CD8-positive, alpha-beta memory T cell (primary cell): ENCODE measurements around the gene LMO7. TPM values are rescaled to one million over a fixed set of nuclear protein-coding genes. Genes with fewer than 3 reads are reported as not detected.
A peak's percentile ranks its signal among the peaks of the same experiment; 100 is the strongest.

Source experiments
- CTCF ChIA-PET: fragments of 350-600 bp; sonication (Branson Sonifier 250); formaldehyde crosslinking; loops from one replicate; lab custom pipeline; 2021; ENCODE audit warnings: antibody characterized with exemption; lab: Charles Lee
- POLR2A ChIA-PET: fragments of 350-600 bp; sonication (Branson Sonifier 250); formaldehyde crosslinking; loops from one replicate; lab custom pipeline; 2021; ENCODE audit warnings: antibody characterized with exemption; lab: Charles Lee
- DNase-seq, 5 donors: peaks; one replicate each; pipeline versions ENCODE4 v3.0.0 to v3.0.0-alpha.2; 2020 to 2022; ENCODE audit warnings: mixed read lengths in 1 of 5
- H3K27ac ChIP-seq: one replicate; pipeline ENCODE4 v1.7.0; 2013; ENCODE audit warnings: low read depth, mild to moderate bottlenecking, low read length, moderate library complexity
- H3K27me3 ChIP-seq: 2 replicates; pipeline ENCODE4 v1.7.0; 2013; ENCODE audit warnings: low read length, mild to moderate bottlenecking; ENCODE audit not compliant: insufficient read depth, poor library complexity, severe bottlenecking
- H3K36me3 ChIP-seq: 2 replicates; pipeline ENCODE4 v1.7.0; 2013; ENCODE audit warnings: mild to moderate bottlenecking, low read length, moderate library complexity; ENCODE audit not compliant: insufficient read depth
- H3K4me1 ChIP-seq: 2 replicates; pipeline ENCODE4 v1.7.0; 2013; ENCODE audit warnings: mild to moderate bottlenecking, low read length, moderate library complexity; ENCODE audit not compliant: insufficient read depth
- H3K4me3 ChIP-seq: 2 replicates; pipeline ENCODE4 v1.7.0; 2013; ENCODE audit warnings: mild to moderate bottlenecking, low read length
- H3K9me3 ChIP-seq: 2 replicates; pipeline ENCODE4 v1.7.0; 2013; ENCODE audit warnings: mild to moderate bottlenecking, low read length
- H3K27ac Mint-ChIP-seq, 8 donors: one replicate each; pipeline ENCODE4 v1.8.0; 2020 to 2021; ENCODE audit warnings: mixed read lengths in 8 of 8, mild to moderate bottlenecking in 6 of 8, inconsistent platforms in 3 of 8, moderate library complexity in 3 of 8
- H3K27me3 Mint-ChIP-seq, 2 donors: one replicate each; pipeline ENCODE4 v1.8.0; 2020 to 2021; ENCODE audit warnings: mixed read lengths in 2 of 2, mild to moderate bottlenecking in 1 of 2, moderate library complexity in 1 of 2
- H3K36me3 Mint-ChIP-seq, 3 donors: one replicate each; pipeline ENCODE4 v1.8.0; 2020 to 2021; ENCODE audit warnings: mixed read lengths in 3 of 3, inconsistent platforms in 1 of 3, mild to moderate bottlenecking in 1 of 3
- H3K4me1 Mint-ChIP-seq, 3 donors: one replicate each; pipeline ENCODE4 v1.8.0; 2020 to 2021; ENCODE audit warnings: mixed read lengths in 3 of 3, inconsistent platforms in 1 of 3, mild to moderate bottlenecking in 1 of 3
- H3K4me3 Mint-ChIP-seq, 7 donors: one replicate each; pipeline ENCODE4 v1.8.0; 2020 to 2021; ENCODE audit warnings: mixed read lengths in 7 of 7, mild to moderate bottlenecking in 6 of 7, moderate library complexity in 4 of 7, inconsistent platforms in 2 of 7
- H3K9me3 Mint-ChIP-seq, 5 donors: one replicate each; pipeline ENCODE4 v1.8.0; 2020 to 2022; ENCODE audit warnings: mixed read lengths in 5 of 5, mild to moderate bottlenecking in 3 of 5, moderate library complexity in 2 of 5, inconsistent platforms in 1 of 5
- polyA plus RNA-seq: library from polyadenylated mRNA; unstranded; fragments of 300-500 nt; fragmentation: Illumina TruSeq; gene quantifications from one replicate; pipeline ENCODE4 v1.2.3, GENCODE V29; 2021
- total RNA-seq, 2 experiments: library from RNA; stranded (reverse); gene quantifications; one replicate each; pipeline ENCODE4 v1.2.3, GENCODE V29; 2021

LMO7 gene
- total and polyA plus RNA-seq, 3 experiments from 2014 or later, result 4.6 to 4.9 (median 4.7) TPM

DNA sequence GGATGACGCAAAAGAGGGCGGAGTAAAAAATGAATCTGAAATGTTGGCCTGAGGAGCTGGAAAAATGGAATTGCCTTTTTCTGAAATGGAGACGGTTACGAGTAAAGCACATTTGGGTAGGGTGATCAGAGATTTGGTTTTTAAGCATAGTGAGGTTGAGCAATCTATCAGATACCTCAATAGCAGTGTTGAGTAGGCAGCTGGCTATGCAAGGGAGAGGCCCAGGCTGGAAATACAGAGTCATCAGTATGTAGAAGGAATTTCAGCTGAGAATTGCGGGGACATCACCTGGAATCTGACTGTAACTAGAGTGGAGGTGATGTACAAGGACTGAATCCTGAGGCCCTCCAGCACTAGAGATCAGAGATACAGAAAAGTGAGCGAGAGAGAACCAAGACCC is 224.8 kb downstream of the LMO7 start:
- ChIA-PET POLR2A (no interaction called here), CTCF (interaction anchor here (1.4 to 2.4 kb wide), 2 partner anchors 9 to 15 kb away, joined by 4 to 9 read pairs; no protein-coding TSS in a partner anchor)
- H3K4me1 Mint-ChIP-seq, result no peaks in the 10 kb centered on the region
- DNase-seq, result no peak
- peak overlapping the region in 1 of 8 donors; percentile 2 for H3K27ac Mint-ChIP-seq
- Histone ChIP-seq H3K4me1 (no peaks in the 10 kb centered on the region), H3K27ac (no peak overlapping the region), H3K27me3 (no peaks in the 10 kb centered on the region), H3K36me3 (no peaks in the 10 kb centered on the region), H3K4me3 (no peak overlapping the region), H3K9me3 (no peaks in the 10 kb centered on the region)
- H3K4me3 Mint-ChIP-seq, result no peak overlapping the region
- H3K27me3 Mint-ChIP-seq, result no peaks in the 10 kb centered on the region
- H3K9me3 Mint-ChIP-seq, result no peaks in the 10 kb centered on the region
- H3K36me3 Mint-ChIP-seq, result peaks cover 0 to 9% (median 5%) of the 10 kb centered on the region in 3 donors

- H3K9me3 Mint-ChIP-seq, result no peaks in the 10 kb centered on the region
- H3K4me1 Mint-ChIP-seq, result no peaks in the 10 kb centered on the region
- H3K36me3 Mint-ChIP-seq, result peaks cover 0 to 2% (median 0%) of the 10 kb centered on the region in 3 donors
- ChIA-PET POLR2A (no interaction called here), CTCF (interaction anchor here (1.4 to 2.4 kb wide), 2 partner anchors 9 to 14 kb away, joined by 4 to 9 read pairs; no protein-coding TSS in a partner anchor)
- Histone ChIP-seq H3K9me3 (no peaks in the 10 kb centered on the region), H3K27me3 (no peaks in the 10 kb centered on the region), H3K27ac (no peak overlapping the region), H3K4me1 (no peaks in the 10 kb centered on the region), H3K36me3 (no peaks in the 10 kb centered on the region), H3K4me3 (no peak overlapping the region)
- DNase-seq, result no peak
- H3K27ac Mint-ChIP-seq, result no peak overlapping the region
- H3K27me3 Mint-ChIP-seq, result peaks cover 0 to 2% of the 10 kb centered on the region in 2 donors
- no peak overlapping the region for H3K4me3 Mint-ChIP-seq
Measured at GRCh38 chr13:75861786-75862185, 225.7 kb downstream of the LMO7 start.

GRCh38 chr13:75864718-75865117 is 228.6 kb downstream of the LMO7 start:
- peaks cover 0 to 3% (median 3%) of the 10 kb centered on the region in 3 donors for H3K4me1 Mint-ChIP-seq
- ChIA-PET CTCF (interaction anchor here (0.8 kb wide), 1 partner anchor 13 kb away, joined by 3 read pairs; no protein-coding TSS in a partner anchor), POLR2A (no interaction called here)
- Histone ChIP-seq H3K4me3 (no peak overlapping the region), H3K27ac (no peak overlapping the region), H3K36me3 (no peaks in the 10 kb centered on the region), H3K9me3 (no peaks in the 10 kb centered on the region), H3K27me3 (no peaks in the 10 kb centered on the region), H3K4me1 (peaks cover 3% of the 10 kb centered on the region)
- H3K27me3 Mint-ChIP-seq, result peaks cover 3 to 4% of the 10 kb centered on the region in 2 donors
- H3K27ac Mint-ChIP-seq, result no peak overlapping the region
- no peaks in the 10 kb centered on the region for H3K9me3 Mint-ChIP-seq
- no peak overlapping the region for H3K4me3 Mint-ChIP-seq
- DNase-seq, result no peak
- H3K36me3 Mint-ChIP-seq, result no peaks in the 10 kb centered on the region

DNA sequence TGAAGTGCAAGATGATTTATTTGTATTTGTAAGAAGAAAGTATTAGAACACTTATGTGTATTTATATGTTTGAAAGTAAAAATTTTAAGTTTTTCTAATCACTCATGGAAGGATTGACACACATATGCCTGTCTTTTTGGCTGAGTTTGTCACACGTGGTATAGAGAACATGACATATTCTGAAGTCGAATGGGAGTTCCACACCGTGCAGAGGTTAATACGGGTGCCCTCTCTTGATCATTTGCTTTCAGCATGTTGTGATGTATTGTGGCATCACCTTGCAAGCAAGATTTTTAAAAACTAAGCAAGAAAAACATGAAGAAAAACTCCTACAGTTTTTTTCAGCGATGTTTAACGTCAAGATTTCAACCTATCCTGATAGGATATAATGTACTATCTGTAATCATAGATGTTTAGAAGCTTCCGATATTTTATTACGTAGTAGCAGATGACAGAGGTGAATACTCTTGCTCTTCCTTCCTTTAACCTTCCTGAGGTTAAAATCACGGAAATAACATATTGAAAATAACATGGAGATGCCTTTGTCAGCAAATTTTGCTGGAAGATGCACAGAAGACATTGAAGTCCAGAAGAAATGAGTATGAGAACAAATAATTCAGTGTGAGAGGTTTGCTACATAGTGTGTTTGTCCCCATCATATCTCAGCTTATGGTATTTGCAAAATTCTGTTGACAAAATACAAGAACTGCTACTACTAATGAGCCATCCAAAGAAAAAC is 231.4 kb downstream of the LMO7 start:
- H3K27ac Mint-ChIP-seq, result no peak overlapping the region
- Histone ChIP-seq H3K9me3 (no peaks in the 10 kb centered on the region), H3K36me3 (no peaks in the 10 kb centered on the region), H3K27me3 (no peaks in the 10 kb centered on the region), H3K4me1 (peaks cover 18% of the 10 kb centered on the region), H3K27ac (no peak overlapping the region), H3K4me3 (no peak overlapping the region)
- H3K27me3 Mint-ChIP-seq, result peaks cover 9 to 16% of the 10 kb centered on the region in 2 donors
- peaks cover 6 to 19% (median 14%) of the 10 kb centered on the region in 3 donors for H3K4me1 Mint-ChIP-seq
- no peak for DNase-seq
- H3K4me3 Mint-ChIP-seq, result no peak overlapping the region
- no peaks in the 10 kb centered on the region for H3K9me3 Mint-ChIP-seq
- H3K36me3 Mint-ChIP-seq, result no peaks in the 10 kb centered on the region
- ChIA-PET POLR2A (no interaction called here), CTCF (interaction anchor here (0.9 to 4.2 kb wide), 3 partner anchors 9 to 171 kb away, joined by 4 to 29 read pairs (median 6); no protein-coding TSS in a partner anchor)

DNA sequence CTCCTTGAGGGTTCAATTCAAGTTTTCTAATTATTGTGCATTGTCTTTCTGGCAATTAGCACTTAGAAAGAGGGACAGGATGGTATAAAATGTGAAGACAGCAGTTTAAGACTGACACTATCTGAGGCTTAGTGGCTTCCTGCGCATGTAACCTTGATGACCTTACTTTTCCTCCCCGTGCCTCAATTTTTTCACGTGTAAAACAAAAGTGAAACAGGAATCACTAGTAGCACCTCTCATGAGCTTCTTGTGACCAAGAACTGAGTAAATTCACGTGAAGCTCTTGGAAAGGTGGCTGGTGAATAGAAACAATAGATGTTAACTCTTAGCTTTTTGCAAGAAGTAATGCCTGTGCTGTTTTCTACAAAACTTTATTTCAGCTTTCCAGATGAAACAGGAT is 233.9 kb downstream of the LMO7 start:
- peaks cover 6 to 19% (median 14%) of the 10 kb centered on the region in 3 donors for H3K4me1 Mint-ChIP-seq
- ChIA-PET POLR2A (no interaction called here), CTCF (interaction anchor here (0.7 to 4.2 kb wide), 20 partner anchors 9 to 1110 kb away, joined by 3 to 29 read pairs (median 4); no protein-coding TSS in a partner anchor)
- no peaks in the 10 kb centered on the region for H3K9me3 ChIP-seq
- no peak overlapping the region for H3K27ac ChIP-seq
- peak overlapping the region; percentile 45 for H3K4me3 ChIP-seq
- peak overlapping the region in 7 of 8 donors; percentile 24 to 87 (median 72) for H3K27ac Mint-ChIP-seq
- H3K4me3 Mint-ChIP-seq, result peak overlapping the region; percentile 61 to 81 (median 75)
- H3K9me3 Mint-ChIP-seq, result no peaks in the 10 kb centered on the region
- no peaks in the 10 kb centered on the region for H3K27me3 ChIP-seq
- no peaks in the 10 kb centered on the region for H3K36me3 Mint-ChIP-seq
- no peaks in the 10 kb centered on the region for H3K36me3 ChIP-seq
- peak in 2 of 5 donors; percentile 17 to 21 for DNase-seq
- H3K4me1 ChIP-seq, result peaks cover 18% of the 10 kb centered on the region
- peaks cover 9 to 16% of the 10 kb centered on the region in 2 donors for H3K27me3 Mint-ChIP-seq

- ChIA-PET CTCF (interaction anchor here (0.6 to 4.2 kb wide), 20 partner anchors 9 to 1109 kb away, joined by 3 to 29 read pairs (median 4); no protein-coding TSS in a partner anchor), POLR2A (no interaction called here)
- Mint-ChIP-seq H3K27me3 (peaks cover 9 to 16% of the 10 kb centered on the region in 2 donors), H3K27ac (peak overlapping the region in 7 of 8 donors; percentile 24 to 87 (median 72)), H3K36me3 (no peaks in the 10 kb centered on the region), H3K4me3 (peak overlapping the region; percentile 61 to 81 (median 75)), H3K9me3 (no peaks in the 10 kb centered on the region), H3K4me1 (peaks cover 8 to 23% (median 17%) of the 10 kb centered on the region in 3 donors)
- H3K36me3 ChIP-seq, result no peaks in the 10 kb centered on the region
- H3K9me3 ChIP-seq, result no peaks in the 10 kb centered on the region
- peak in 3 of 5 donors; percentile 25 to 44 (median 31) for DNase-seq
- H3K4me3 ChIP-seq, result peak overlapping the region; percentile 45
- no peaks in the 10 kb centered on the region for H3K27me3 ChIP-seq
- peaks cover 18% of the 10 kb centered on the region for H3K4me1 ChIP-seq
- H3K27ac ChIP-seq, result no peak overlapping the region
Measured at GRCh38 chr13:75870397-75870903, 234.3 kb downstream of the LMO7 start.

DNA sequence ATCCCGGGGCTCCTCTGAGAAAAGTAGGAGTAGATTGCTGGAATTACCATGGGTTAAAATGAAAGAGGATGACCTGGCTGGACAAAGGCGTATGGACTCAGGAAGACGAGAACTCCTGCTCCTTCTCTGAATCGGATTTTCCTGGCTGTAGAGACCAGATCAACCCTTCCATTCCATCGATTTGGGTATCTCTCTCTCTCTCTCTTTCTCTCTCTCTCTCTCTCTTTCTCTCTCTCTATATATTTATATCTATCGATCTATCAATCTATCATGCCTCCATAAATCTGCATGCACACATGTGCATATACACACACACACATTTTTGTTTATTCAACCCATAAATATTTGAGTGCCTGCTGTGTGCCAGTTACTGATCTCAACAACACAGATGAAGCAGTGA is 234.9 kb downstream of the LMO7 start:
- no peak overlapping the region for H3K4me3 ChIP-seq
- H3K4me3 Mint-ChIP-seq, result peak overlapping the region in 3 of 7 donors; percentile 16 to 78 (median 54)
- H3K27ac ChIP-seq, result no peak overlapping the region
- no peaks in the 10 kb centered on the region for H3K9me3 ChIP-seq
- H3K27ac Mint-ChIP-seq, result no peak overlapping the region
- ChIA-PET CTCF (interaction anchor here (0.6 to 4.2 kb wide), 14 partner anchors 10 to 1033 kb away, joined by 3 to 29 read pairs (median 5); no protein-coding TSS in a partner anchor), POLR2A (no interaction called here)
- H3K27me3 Mint-ChIP-seq, result peaks cover 7 to 17% of the 10 kb centered on the region in 2 donors
- no peak for DNase-seq
- H3K27me3 ChIP-seq, result no peaks in the 10 kb centered on the region
- H3K9me3 Mint-ChIP-seq, result no peaks in the 10 kb centered on the region
- peaks cover 10 to 28% (median 21%) of the 10 kb centered on the region in 3 donors for H3K4me1 Mint-ChIP-seq
- peaks cover 21% of the 10 kb centered on the region for H3K4me1 ChIP-seq
- H3K36me3 Mint-ChIP-seq, result no peaks in the 10 kb centered on the region
- H3K36me3 ChIP-seq, result no peaks in the 10 kb centered on the region
